ENCODE results near the gene KCNG2.

DNA sequence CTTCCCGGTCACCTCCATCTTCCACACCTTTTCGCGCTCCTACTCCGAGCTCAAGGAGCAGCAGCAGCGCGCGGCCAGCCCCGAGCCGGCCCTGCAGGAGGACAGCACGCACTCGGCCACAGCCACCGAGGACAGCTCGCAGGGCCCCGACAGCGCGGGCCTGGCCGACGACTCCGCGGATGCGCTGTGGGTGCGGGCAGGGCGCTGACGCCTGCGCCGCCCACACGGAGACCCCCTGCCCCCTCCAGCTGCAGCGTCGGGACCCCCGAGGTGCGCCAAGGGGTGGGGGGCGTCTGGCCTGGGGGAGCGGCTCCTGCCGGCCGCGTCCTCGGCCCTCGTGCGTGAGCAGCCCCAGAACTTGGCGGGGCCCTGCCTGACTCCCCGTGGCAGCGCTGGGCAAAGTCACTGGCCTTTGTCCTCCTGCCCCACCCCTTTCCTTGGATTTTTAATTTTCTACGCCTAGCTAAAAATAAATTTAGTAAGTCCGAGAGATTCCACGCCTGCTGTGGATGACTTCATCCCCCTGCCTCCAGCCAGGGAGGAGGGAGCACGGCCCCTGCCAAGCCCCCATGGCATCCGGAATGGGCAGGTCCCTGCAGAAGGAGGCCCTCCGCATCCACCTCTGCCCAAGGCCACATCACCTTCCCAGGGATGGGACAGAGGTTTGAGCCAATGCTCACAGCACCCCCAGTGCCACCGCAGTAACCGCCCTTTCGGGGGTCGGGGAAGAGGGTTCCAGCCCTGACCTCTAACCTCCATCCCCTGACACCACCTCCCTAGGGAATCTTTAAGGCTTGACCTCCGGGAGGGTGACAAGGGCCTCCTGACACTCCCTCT is 102.1 kb downstream of the KCNG2 start:
- TF ChIP-seq POLR2A (IDR thresholded peaks at IDR 0.05; ENCODE audit: low read depth, low read length) (no peak), CEBPB (IDR thresholded peaks at IDR 0.05; ENCODE audit: low read depth, low read length) (no peak), MXI1 (IDR thresholded peaks at IDR 0.05; ENCODE audit: borderline replicate concordance, low read depth, low read length) (no peak), NFE2L2 (IDR thresholded peaks at IDR 0.05; ENCODE audit: low read depth, low read length) (no peak), SMC3 (IDR thresholded peaks at IDR 0.05; ENCODE audit: low read depth, low read length) (no peak)
- TF ChIP-seq, protein P1, sequence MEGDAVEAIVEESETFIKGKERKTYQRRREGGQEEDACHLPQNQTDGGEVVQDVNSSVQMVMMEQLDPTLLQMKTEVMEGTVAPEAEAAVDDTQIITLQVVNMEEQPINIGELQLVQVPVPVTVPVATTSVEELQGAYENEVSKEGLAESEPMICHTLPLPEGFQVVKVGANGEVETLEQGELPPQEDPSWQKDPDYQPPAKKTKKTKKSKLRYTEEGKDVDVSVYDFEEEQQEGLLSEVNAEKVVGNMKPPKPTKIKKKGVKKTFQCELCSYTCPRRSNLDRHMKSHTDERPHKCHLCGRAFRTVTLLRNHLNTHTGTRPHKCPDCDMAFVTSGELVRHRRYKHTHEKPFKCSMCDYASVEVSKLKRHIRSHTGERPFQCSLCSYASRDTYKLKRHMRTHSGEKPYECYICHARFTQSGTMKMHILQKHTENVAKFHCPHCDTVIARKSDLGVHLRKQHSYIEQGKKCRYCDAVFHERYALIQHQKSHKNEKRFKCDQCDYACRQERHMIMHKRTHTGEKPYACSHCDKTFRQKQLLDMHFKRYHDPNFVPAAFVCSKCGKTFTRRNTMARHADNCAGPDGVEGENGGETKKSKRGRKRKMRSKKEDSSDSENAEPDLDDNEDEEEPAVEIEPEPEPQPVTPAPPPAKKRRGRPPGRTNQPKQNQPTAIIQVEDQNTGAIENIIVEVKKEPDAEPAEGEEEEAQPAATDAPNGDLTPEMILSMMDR (conservative IDR thresholded peaks at IDR 0.05; ENCODE audit: low read depth, low read length): no peak
- TF ChIP-seq, protein P2, sequence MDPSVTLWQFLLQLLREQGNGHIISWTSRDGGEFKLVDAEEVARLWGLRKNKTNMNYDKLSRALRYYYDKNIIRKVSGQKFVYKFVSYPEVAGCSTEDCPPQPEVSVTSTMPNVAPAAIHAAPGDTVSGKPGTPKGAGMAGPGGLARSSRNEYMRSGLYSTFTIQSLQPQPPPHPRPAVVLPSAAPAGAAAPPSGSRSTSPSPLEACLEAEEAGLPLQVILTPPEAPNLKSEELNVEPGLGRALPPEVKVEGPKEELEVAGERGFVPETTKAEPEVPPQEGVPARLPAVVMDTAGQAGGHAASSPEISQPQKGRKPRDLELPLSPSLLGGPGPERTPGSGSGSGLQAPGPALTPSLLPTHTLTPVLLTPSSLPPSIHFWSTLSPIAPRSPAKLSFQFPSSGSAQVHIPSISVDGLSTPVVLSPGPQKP (IDR thresholded peaks at IDR 0.05; ENCODE audit: borderline replicate concordance, low read depth, low read length): no peak

Data from IMR-90 (cell line).